Adrenal gland (tissue), 12 donors: Measurements from ENCODE around the gene SLC23A3. TPM values are rescaled to one million over a fixed set of nuclear protein-coding genes. Genes with fewer than 3 reads are reported as not detected.

Source experiments
- DNase-seq, 7 donors: peaks; one replicate each; pipeline ENCODE4 v3.0.0-alpha.2; 2019 to 2020
- H3K27ac ChIP-seq, 5 donors: fragments of 200-600 bp; sonication (generic) in 4 of 5; 1 replicate in 3 of 5; 2 replicates in 2 of 5; pipeline versions ENCODE4 v1.5.1 to v1.8.0; 2016 to 2020; ENCODE audit warnings: mild to moderate bottlenecking in 1 of 5
- H3K27me3 ChIP-seq: fragments of 200-600 bp; 2 replicates; pipeline ENCODE4 v1.8.0; 2021
- H3K36me3 ChIP-seq, 2 donors: fragments of 200-600 bp; replicated peaks in 1 of 2; 1 replicate in 1 of 2; 2 replicates in 1 of 2; pipeline versions ENCODE4 v1.5.1 to v1.8.0; 2018 to 2022
- H3K4me1 ChIP-seq, 2 donors: fragments of 200-600 bp; replicated peaks in 1 of 2; 1 replicate in 1 of 2; 2 replicates in 1 of 2; pipeline versions ENCODE4 v1.5.1 to v1.8.0; 2018 to 2021
- H3K4me3 ChIP-seq, 4 donors: fragments of 200-600 bp; sonication (generic) in 3 of 4; one replicate each; pipeline ENCODE4 v1.5.1; 2016 to 2018
- H3K9me3 ChIP-seq, 3 donors: fragments of 200-600 bp; sonication (generic) in 1 of 3; replicated peaks in 1 of 3; 1 replicate in 2 of 3; 2 replicates in 1 of 3; pipeline versions ENCODE4 v1.5.1 to v1.8.0; 2016 to 2021
- CTCF ChIP-seq, 6 experiments: fragments of 450-650 bp in 4 of 6; fragments of 200-600 bp in 2 of 6; sonication (generic) in 1 of 6; IDR thresholded peaks; 1 replicate in 5 of 6; 2 replicates in 1 of 6; pipeline versions ENCODE4 v1.5.1 to v1.8.0; 2016 to 2021; ENCODE audit warnings: antibody characterized with exemption in 6 of 6, mild to moderate bottlenecking in 2 of 6, moderate library complexity in 1 of 6
- POLR2A ChIP-seq, 2 donors: fragments of 450-650 bp; IDR thresholded peaks; one replicate each; pipeline ENCODE4 v1.6.1; 2017; ENCODE audit warnings: antibody characterized with exemption in 2 of 2, mild to moderate bottlenecking in 2 of 2, moderate library complexity in 1 of 2
- WGBS, 4 donors: extraction: QIAGEN DNeasy Blood & Tissue Kit in 2 of 4; methylation state at CpG; one replicate each; pipeline versions ENCODE4 v1.1.5 to v1.1.7; 2013 to 2017; 5-methylcytosine and 5-hydroxymethylcytosine counted together
- intact Hi-C, 2 donors: fragments of 100-400 bp; cut with DNase I; formaldehyde crosslinking; loops; one replicate each; pipeline versions ENCODE4 v1.14.1 to v1.15.0; 2022 to 2023
- polyA plus RNA-seq, 3 donors: library from polyadenylated mRNA; stranded (reverse); fragments of 200-250 nt in 2 of 3; fragments of 350-450 nt in 1 of 3; fragmentation: Illumina TruSeq in 1 of 3; extraction: RNeasy Lipid Tissue Mini Kit (QIAGEN cat#74804) in 1 of 3; gene quantifications; one replicate each; pipeline ENCODE4 v1.2.3, GENCODE V29; 2013 to 2014
- total RNA-seq, 9 donors: library from RNA; depleted of rRNA in 4 of 9; stranded (reverse); fragments of >200 nt in 4 of 9; fragments of 120-200 nt in 1 of 9; fragmentation: NEBNext Ultra II Directional in 1 of 9; extraction: Animal tissue kit (Norgen Biotek cat#: 25700) in 1 of 9; gene quantifications; one replicate each; pipeline versions ENCODE4 v1.1.0 to v1.2.4, GENCODE V29; 2013 to 2023
- donor health status: healthy with polysubstance abuse.
- donor health status: Bipolar disorder and iron deficiency.
- donor health status: DM: yes; HTN: yes; CAD: no.
- donor health status: DM: no; HTN: no; CAD: no.
- donor health status: DM: no; HTN: no; CAD: no.
- donor health status: DM: yes; HTN: yes; CAD: no.

SLC23A3 gene
- total and polyA plus RNA-seq, 12 donors, result 0.11 to 4.3 (median 0.84) TPM; not detected in 2

- TF ChIP-seq CTCF (IDR thresholded peaks at IDR 0.05), result no peak
- no peak for TF ChIP-seq POLR2A (IDR thresholded peaks at IDR 0.05)
- DNase-seq, result peak in 1 of 7 donors; percentile 40
- intact Hi-C loops, result loop anchor here (2.0 to 10.0 kb wide), 5 partner anchors 80 to 163 kb away; partner anchors contain the start of gene CRYBA2 (in 1 of the 2)
- Histone ChIP-seq H3K27me3 (no peaks in the 10 kb centered on the region), H3K9me3 (no peaks in the 10 kb centered on the region), H3K36me3 (peaks cover 0 to 17% of the 10 kb centered on the region in 2 donors), H3K4me1 (peaks cover 7 to 9% of the 10 kb centered on the region in 2 donors), H3K4me3 (no peak overlapping the region), H3K27ac (no peak overlapping the region)
- WGBS, 4 donors, result 88 to 93% (median 91%) methylated on average over 8 of the region's 8 CpGs
Measured at GRCh38 chr2:219157396-219157795, 12.4 kb downstream of the SLC23A3 start.

GRCh38 chr2:219155054-219155644 is 14.7 kb downstream of the SLC23A3 start:
- intact Hi-C loops, result loop anchor here (5.0 to 10.0 kb wide), 3 partner anchors 78 to 160 kb away; partner anchors contain the start of gene CRYBA2 (in 1 of the 2)
- 4 to 6% (median 5%) methylated on average over 4 of the region's 4 CpGs for WGBS, 4 donors

GRCh38 chr2:219149667-219150066 is 20.2 kb downstream of the SLC23A3 start:
- H3K27ac ChIP-seq, result peak overlapping the region in 2 of 5 donors; percentile 36 to 48
- H3K9me3 ChIP-seq, result no peaks in the 10 kb centered on the region
- no peak for TF ChIP-seq CTCF (IDR thresholded peaks at IDR 0.05)
- no peak for TF ChIP-seq POLR2A (IDR thresholded peaks at IDR 0.05)
- intact Hi-C loops, result loop anchor here in 1 of 2 donors (10.0 kb wide), 1 partner anchor 155 kb away; the partner anchor contains the start of gene CRYBA2
- H3K36me3 ChIP-seq, result peaks cover 0 to 21% of the 10 kb centered on the region in 2 donors
- peaks cover 11 to 12% of the 10 kb centered on the region in 2 donors for H3K4me1 ChIP-seq
- no peaks in the 10 kb centered on the region for H3K27me3 ChIP-seq
- no peak overlapping the region for H3K4me3 ChIP-seq
- 12 to 25% (median 18%) methylated on average over 1 of the region's 1 CpG for WGBS, 4 donors
- peak in 2 of 7 donors; percentile 56 to 64 for DNase-seq

More at GRCh38 chr2:219155054-219155644, 14.7 kb downstream of the SLC23A3 start:
- Histone ChIP-seq H3K27ac (no peak overlapping the region), H3K9me3 (no peaks in the 10 kb centered on the region), H3K4me3 (no peak overlapping the region), H3K4me1 (peaks cover 5% of the 10 kb centered on the region in 2 donors), H3K36me3 (peaks cover 0 to 17% of the 10 kb centered on the region in 2 donors), H3K27me3 (no peaks in the 10 kb centered on the region)
- TF ChIP-seq POLR2A (IDR thresholded peaks at IDR 0.05) (no peak), CTCF (IDR thresholded peaks at IDR 0.05) (peak; percentile 36 to 85 (median 75))
- DNase-seq, result peak in 5 of 7 donors; percentile 35 to 71 (median 56)

GRCh38 chr2:219142329-219142728 is 27.5 kb downstream of the SLC23A3 start:
- DNase-seq, result peak; percentile 86 to 98 (median 95)
- H3K36me3 ChIP-seq, result peaks cover 0 to 18% of the 10 kb centered on the region in 2 donors
- WGBS, 4 donors, result 45 to 88% (median 48%) methylated on average over 1 to 6 of the region's 6 CpGs

More at GRCh38 chr2:219142329-219142728, 27.5 kb downstream of the SLC23A3 start:
- Histone ChIP-seq H3K4me3 (no peak overlapping the region), H3K27ac (peak overlapping the region in 4 of 5 donors; percentile 33 to 78 (median 71)), H3K4me1 (peaks cover 6 to 10% of the 10 kb centered on the region in 2 donors), H3K27me3 (no peaks in the 10 kb centered on the region), H3K9me3 (no peaks in the 10 kb centered on the region)
- intact Hi-C loops, result no loop called here
- TF ChIP-seq POLR2A (IDR thresholded peaks at IDR 0.05) (peak in 1 of 2 donors; percentile 53), CTCF (IDR thresholded peaks at IDR 0.05) (peak in 4 of 6 experiments; percentile 9 to 30 (median 22))
